GM23338 (cell line): ENCODE data around the gene AHDC1. TPM values are rescaled to one million over a fixed set of nuclear protein-coding genes. Genes with fewer than 3 reads are reported as not detected.
A peak's percentile ranks its signal among the peaks of the same experiment; 100 is the strongest.

Experiments
- ATAC-seq: fragments of 200-7000 bp; cut with Tn5 transposase; 3 replicates; pipeline ENCODE4 v1.9.1; 2020
- DNase-seq: peaks from one replicate; pipeline ENCODE4 v3.0.0-alpha.2; 2015; ENCODE audit warnings: low spot score
- H2AFZ ChIP-seq: fragments of 200-600 bp; sonication (generic); 2 replicates; pipeline ENCODE4 v1.8.0; 2016; ENCODE audit warnings: antibody characterized with exemption, mild to moderate bottlenecking, moderate library complexity
- H3F3A ChIP-seq: fragments of 200-600 bp; sonication (generic); replicated peaks from 2 replicates; pipeline ENCODE4 v1.8.0; 2017; ENCODE audit warnings: antibody characterized with exemption, mixed run types, low read depth
- H3K27ac ChIP-seq: fragments of 200-600 bp; sonication (generic); 2 replicates; pipeline ENCODE4 v1.6.1; 2016; ENCODE audit warnings: low read depth
- H3K27me3 ChIP-seq: fragments of 200-600 bp; sonication (generic); 2 replicates; pipeline ENCODE4 v1.8.0; 2016; ENCODE audit warnings: mild to moderate bottlenecking, mixed run types, moderate library complexity; ENCODE audit not compliant: insufficient read depth
- H3K36me3 ChIP-seq: fragments of 200-600 bp; sonication (generic); 2 replicates; pipeline ENCODE4 v1.8.0; 2016; ENCODE audit warnings: mild to moderate bottlenecking; ENCODE audit not compliant: insufficient read depth
- H3K4me1 ChIP-seq: fragments of 200-600 bp; sonication (generic); 2 replicates; pipeline ENCODE4 v1.8.0; 2016; ENCODE audit warnings: mild to moderate bottlenecking, moderate library complexity; ENCODE audit not compliant: insufficient read depth
- H3K4me2 ChIP-seq: fragments of 200-600 bp; sonication (generic); 2 replicates; pipeline ENCODE4 v1.7.1; 2017; ENCODE audit warnings: mixed run types
- H3K4me3 ChIP-seq: fragments of 200-600 bp; sonication (generic); 2 replicates; pipeline ENCODE4 v1.6.1; 2016; ENCODE audit warnings: mixed run types
- H3K79me2 ChIP-seq: fragments of 200-600 bp; sonication (generic); replicated peaks from 2 replicates; pipeline ENCODE4 v1.8.0; 2017; ENCODE audit warnings: mild to moderate bottlenecking; ENCODE audit not compliant: insufficient read depth
- H3K9me2 ChIP-seq: fragments of 200-600 bp; sonication (generic); 2 replicates; pipeline ENCODE4 v1.8.0; 2017; ENCODE audit not compliant: insufficient read depth
- H4K20me1 ChIP-seq: fragments of 200-600 bp; sonication (generic); replicated peaks from 2 replicates; pipeline ENCODE4 v1.8.0; 2017; ENCODE audit warnings: mild to moderate bottlenecking; ENCODE audit not compliant: insufficient read depth
- H3K27ac Mint-ChIP-seq: 2 replicates; pipeline ENCODE4 v1.8.0; 2020; ENCODE audit warnings: inconsistent platforms, mild to moderate bottlenecking, moderate library complexity, mixed read lengths
- H3K27me3 Mint-ChIP-seq: 3 replicates; pipeline ENCODE4 v1.8.0; 2022; ENCODE audit warnings: low read depth, mild to moderate bottlenecking, moderate library complexity, mixed read lengths, inconsistent platforms; ENCODE audit not compliant: insufficient read depth, poor library complexity
- H3K36me3 Mint-ChIP-seq: 3 replicates; pipeline ENCODE4 v1.8.0; 2021; ENCODE audit warnings: low read depth, mild to moderate bottlenecking, inconsistent platforms, moderate library complexity, mixed read lengths
- H3K4me1 Mint-ChIP-seq: 3 replicates; pipeline ENCODE4 v1.8.0; 2020; ENCODE audit warnings: mild to moderate bottlenecking, inconsistent platforms, mixed read lengths
- H3K4me3 Mint-ChIP-seq: 3 replicates; pipeline ENCODE4 v1.8.0; 2021; ENCODE audit warnings: moderate library complexity, mild to moderate bottlenecking, inconsistent platforms, mixed read lengths
- H3K9me3 Mint-ChIP-seq: 3 replicates; pipeline ENCODE4 v1.8.0; 2020; ENCODE audit warnings: moderate library complexity, mild to moderate bottlenecking, inconsistent platforms, mixed read lengths
- CREB1 ChIP-seq: fragments of 250-450 bp; sonication (Bioruptor Pico); IDR thresholded peaks from 2 replicates; pipeline ENCODE4 v1.5.0; 2020; ENCODE audit warnings: low read depth, mild to moderate bottlenecking, moderate library complexity
- CTCF ChIP-seq, 2 experiments: fragments of 200-600 bp in 1 of 2; sonication (generic) in 1 of 2; conservative IDR thresholded peaks; 2 replicates each; pipeline versions ENCODE4 v1.5.1 to v1.6.1; 2016 to 2017; ENCODE audit warnings: antibody characterized with exemption in 2 of 2, low read depth in 2 of 2, mild to moderate bottlenecking in 2 of 2, moderate library complexity in 1 of 2
- EZH2phosphoT487 ChIP-seq: fragments of 200-600 bp; sonication (generic); IDR thresholded peaks from one replicate; pipeline ENCODE4 v1.8.1; 2018; ENCODE audit warnings: antibody characterized with exemption; ENCODE audit not compliant: unreplicated experiment
- JUNB ChIP-seq: IDR thresholded peaks from one replicate; pipeline ENCODE4 v1.6.1; 2016; ENCODE audit warnings: antibody characterized with exemption; ENCODE audit not compliant: unreplicated experiment
- POLR2AphosphoS5 ChIP-seq: IDR thresholded peaks from 2 replicates; pipeline ENCODE4 v1.6.1; 2016; ENCODE audit warnings: antibody characterized with exemption, low read depth
- STAT1 ChIP-seq: IDR thresholded peaks from one replicate; pipeline ENCODE4 v1.6.1; 2016; ENCODE audit warnings: antibody characterized with exemption; ENCODE audit not compliant: unreplicated experiment
- ZNF331 ChIP-seq: fragments of 250-450 bp; sonication (Bioruptor Pico); IDR thresholded peaks from 2 replicates; pipeline ENCODE4 v1.5.0; 2020; ENCODE audit warnings: low read depth, mild to moderate bottlenecking, moderate library complexity
- ZNF462 ChIP-seq: fragments of 250-450 bp; sonication (Bioruptor Pico); IDR thresholded peaks from 2 replicates; pipeline ENCODE4 v1.5.0; 2020; ENCODE audit warnings: mild to moderate bottlenecking, moderate library complexity
- polyA plus RNA-seq: library from polyadenylated mRNA; unstranded; fragments of >200 nt; fragmentation: Nextera tagmentation; extraction: Ambion mirVana; gene quantifications from 2 replicates; pipeline ENCODE4 v1.2.1, GENCODE V29; 2016
- total RNA-seq: library from RNA; depleted of rRNA; stranded (reverse); fragments of >200 nt; shearing (Covaris generic); gene quantifications from 2 replicates; pipeline ENCODE4 v1.2.3, GENCODE V29; 2014
- TF ChIP-seq, protein P1 (sequence below): IDR thresholded peaks from one replicate; pipeline ENCODE4 v1.6.1; 2018; ENCODE audit warnings: antibody characterized with exemption; ENCODE audit not compliant: unreplicated experiment

Gene AHDC1
- total and polyA plus RNA-seq, 2 experiments from 2014 or later, result 8.3 to 22.2 TPM

- Histone ChIP-seq H3K9me2 (no peaks in the 10 kb centered on the region), H3K36me3 (no peaks in the 10 kb centered on the region), H3K27me3 (no peaks in the 10 kb centered on the region), H3K79me2 (no peaks in the 10 kb centered on the region), H3K4me3 (no peak overlapping the region), H2AFZ (peak overlapping the region; percentile 88; the same call in 1 of the 2 replicates), H3F3A (peaks cover 19% of the 10 kb centered on the region; the same call in 1 of the 2 replicates), H4K20me1 (no peaks in the 10 kb centered on the region), H3K4me1 (peaks cover 48% of the 10 kb centered on the region), H3K27ac (no peak overlapping the region), H3K4me2 (no peak overlapping the region)
- peaks cover 24% of the 10 kb centered on the region for H3K27me3 Mint-ChIP-seq
- TF ChIP-seq EZH2phosphoT487, result no peak
- H3K4me1 Mint-ChIP-seq, result peaks cover 76% of the 10 kb centered on the region
- H3K9me3 Mint-ChIP-seq, result no peaks in the 10 kb centered on the region
- H3K4me3 Mint-ChIP-seq, result no peak overlapping the region
- DNase-seq, result no peak
- no peak for ATAC-seq
- H3K36me3 Mint-ChIP-seq, result no peaks in the 10 kb centered on the region
- H3K27ac Mint-ChIP-seq, result peak overlapping the region; percentile 76
Observed at GRCh38 chr1:27521861-27522431, 82.0 kb downstream of the AHDC1 start.

- no peak overlapping the region for H3K4me2 ChIP-seq
- TF ChIP-seq ZNF462 (CRISPR knock-in tag), result no peak
- no peak for TF ChIP-seq POLR2AphosphoS5
- TF ChIP-seq CREB1 (CRISPR knock-in tag), result no peak
- TF ChIP-seq STAT1, result no peak
- no peak for TF ChIP-seq ZNF331 (CRISPR knock-in tag)
- TF ChIP-seq, protein P1, sequence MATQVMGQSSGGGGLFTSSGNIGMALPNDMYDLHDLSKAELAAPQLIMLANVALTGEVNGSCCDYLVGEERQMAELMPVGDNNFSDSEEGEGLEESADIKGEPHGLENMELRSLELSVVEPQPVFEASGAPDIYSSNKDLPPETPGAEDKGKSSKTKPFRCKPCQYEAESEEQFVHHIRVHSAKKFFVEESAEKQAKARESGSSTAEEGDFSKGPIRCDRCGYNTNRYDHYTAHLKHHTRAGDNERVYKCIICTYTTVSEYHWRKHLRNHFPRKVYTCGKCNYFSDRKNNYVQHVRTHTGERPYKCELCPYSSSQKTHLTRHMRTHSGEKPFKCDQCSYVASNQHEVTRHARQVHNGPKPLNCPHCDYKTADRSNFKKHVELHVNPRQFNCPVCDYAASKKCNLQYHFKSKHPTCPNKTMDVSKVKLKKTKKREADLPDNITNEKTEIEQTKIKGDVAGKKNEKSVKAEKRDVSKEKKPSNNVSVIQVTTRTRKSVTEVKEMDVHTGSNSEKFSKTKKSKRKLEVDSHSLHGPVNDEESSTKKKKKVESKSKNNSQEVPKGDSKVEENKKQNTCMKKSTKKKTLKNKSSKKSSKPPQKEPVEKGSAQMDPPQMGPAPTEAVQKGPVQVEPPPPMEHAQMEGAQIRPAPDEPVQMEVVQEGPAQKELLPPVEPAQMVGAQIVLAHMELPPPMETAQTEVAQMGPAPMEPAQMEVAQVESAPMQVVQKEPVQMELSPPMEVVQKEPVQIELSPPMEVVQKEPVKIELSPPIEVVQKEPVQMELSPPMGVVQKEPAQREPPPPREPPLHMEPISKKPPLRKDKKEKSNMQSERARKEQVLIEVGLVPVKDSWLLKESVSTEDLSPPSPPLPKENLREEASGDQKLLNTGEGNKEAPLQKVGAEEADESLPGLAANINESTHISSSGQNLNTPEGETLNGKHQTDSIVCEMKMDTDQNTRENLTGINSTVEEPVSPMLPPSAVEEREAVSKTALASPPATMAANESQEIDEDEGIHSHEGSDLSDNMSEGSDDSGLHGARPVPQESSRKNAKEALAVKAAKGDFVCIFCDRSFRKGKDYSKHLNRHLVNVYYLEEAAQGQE, result no peak
- no peak for TF ChIP-seq CTCF (conservative IDR thresholded peaks at IDR 0.05; ENCODE audit: low read depth in 2 of 2)
- TF ChIP-seq JUNB, result no peak
- TF ChIP-seq EZH2phosphoT487, result no peak
- no peak overlapping the region for H3K4me3 Mint-ChIP-seq
- H3K27ac ChIP-seq, result no peak overlapping the region
- no peaks in the 10 kb centered on the region for H3K79me2 ChIP-seq
- H3K4me1 Mint-ChIP-seq, result peaks cover 70% of the 10 kb centered on the region
- DNase-seq (no peak), ATAC-seq (no peak)
- peaks cover 19% of the 10 kb centered on the region for H3K27me3 Mint-ChIP-seq
- no peaks in the 10 kb centered on the region for H3K9me3 Mint-ChIP-seq
- no peaks in the 10 kb centered on the region for H3K36me3 Mint-ChIP-seq
- no peak overlapping the region for H3K4me3 ChIP-seq
- no peaks in the 10 kb centered on the region for H3K36me3 ChIP-seq
- H3K27ac Mint-ChIP-seq, result no peak overlapping the region
- no peaks in the 10 kb centered on the region for H4K20me1 ChIP-seq
- H3K4me1 ChIP-seq, result peaks cover 42% of the 10 kb centered on the region
- H3F3A ChIP-seq, result peaks cover 15% of the 10 kb centered on the region; the same call in 1 of the 2 replicates
- H3K9me2 ChIP-seq, result no peaks in the 10 kb centered on the region
- no peak overlapping the region for H2AFZ ChIP-seq
- no peaks in the 10 kb centered on the region for H3K27me3 ChIP-seq
Observed at GRCh38 chr1:27521336-27521831, 82.6 kb downstream of the AHDC1 start.
